Prostate gland (tissue), 2 donors: ENCODE results near the gene IRS2. TPM values are rescaled to one million over a fixed set of nuclear protein-coding genes. Genes with fewer than 3 reads are reported as not detected.
"Not testable (repeated sequence)": the region's sequence is repeated elsewhere in the genome, so short reads cannot be mapped to it uniquely, and the experiment has no call there.

Source experiments
- DNase-seq: peaks from one replicate; pipeline ENCODE4 v3.0.0-alpha.2; 2019; ENCODE audit warnings: low spot score
- H3K27ac ChIP-seq, 2 donors: fragments of 200-600 bp; sonication (generic); 2 replicates each; pipeline ENCODE4 v1.5.1; 2017 to 2019
- H3K27me3 ChIP-seq: fragments of 200-600 bp; sonication (generic); replicated peaks from 2 replicates; pipeline ENCODE4 v1.5.1; 2019; ENCODE audit not compliant: insufficient read depth
- H3K36me3 ChIP-seq, 2 donors: fragments of 200-600 bp; sonication (generic); 1 replicate in 1 of 2; 2 replicates in 1 of 2; pipeline versions ENCODE4 v1.5.1 to v1.8.1; 2017 to 2019
- H3K4me1 ChIP-seq: fragments of 200-600 bp; sonication (generic); replicated peaks from 2 replicates; pipeline ENCODE4 v1.5.1; 2019
- H3K4me3 ChIP-seq, 2 donors: fragments of 200-600 bp; sonication (generic); 2 replicates each; pipeline ENCODE4 v1.5.1; 2017 to 2019
- H3K9me3 ChIP-seq: fragments of 200-600 bp; sonication (generic); 2 replicates; pipeline ENCODE4 v1.5.1; 2017
- CTCF ChIP-seq, 4 experiments: fragments of 200-600 bp in 2 of 4; fragments of 450-650 bp in 2 of 4; sonication (generic) in 2 of 4; IDR thresholded peaks; 1 replicate in 3 of 4; 2 replicates in 1 of 4; pipeline ENCODE4 v1.5.1; 2016 to 2019; ENCODE audit warnings: antibody characterized with exemption in 4 of 4, mild to moderate bottlenecking in 2 of 4, moderate library complexity in 2 of 4
- POLR2A ChIP-seq: fragments of 450-650 bp; IDR thresholded peaks from one replicate; pipeline ENCODE4 v1.6.1; 2016; ENCODE audit warnings: antibody characterized with exemption, mild to moderate bottlenecking
- POLR2AphosphoS5 ChIP-seq: sonication (generic); formaldehyde crosslinking; IDR thresholded peaks from one replicate; pipeline ENCODE4 v1.6.1; 2017; ENCODE audit warnings: antibody characterized with exemption
- WGBS: methylation state at CpG from one replicate; pipeline ENCODE4 v1.1.5; 2018; 5-methylcytosine and 5-hydroxymethylcytosine counted together
- intact Hi-C: fragments of 100-400 bp; cut with DNase I; formaldehyde crosslinking; loops from one replicate; pipeline ENCODE4 v1.14.2; 2022
- total RNA-seq, 2 donors: library from RNA; depleted of rRNA; stranded (reverse); fragments of >200 nt; gene quantifications; one replicate each; pipeline ENCODE4 v1.1.0, GENCODE V29; 2016

Gene IRS2
- total RNA-seq: 10 to 100 TPM; 43.5 to 54.8 TPM

GRCh38 chr13:109786457-109787134, at the start of gene IRS2:
Gene IRS2 (minus strand): TSS chr13:109786583. CDS start chr13:109786053, 530 bp downstream.
- Histone ChIP-seq H3K36me3 (peaks cover 9 to 22% of the 10 kb centered on the region in 2 donors), H3K4me1 (peaks cover 11% of the 10 kb centered on the region), H3K27ac (peak within 1 kb of the TSS; percentile 92 to 97), H3K9me3 (no peaks in the 10 kb centered on the region), H3K27me3 (no peaks in the 10 kb centered on the region), H3K4me3 (peak within 1 kb of the TSS; percentile 83 to 96)
- WGBS: 2% methylated on average over 18 of the region's 98 CpGs
- intact Hi-C loops: loop anchor here (5.0 to 10.0 kb wide), 3 partner anchors 86 to 542 kb away; no protein-coding TSS in a partner anchor
- TF ChIP-seq POLR2AphosphoS5 (peak; percentile 96), CTCF (IDR thresholded peaks at IDR 0.05) (no peak), POLR2A (peak; percentile 96)
- peak; percentile 97 for DNase-seq

GRCh38 chr13:109834973-109835720, 48.8 kb upstream of the IRS2 start:
- Histone ChIP-seq H3K4me1 (no peaks in the 10 kb centered on the region), H3K27ac (no peak overlapping the region), H3K9me3 (no peaks in the 10 kb centered on the region), H3K27me3 (no peaks in the 10 kb centered on the region), H3K36me3 (no peaks in the 10 kb centered on the region), H3K4me3 (no peak overlapping the region)
- 87% methylated on average over 16 of the region's 16 CpGs for WGBS
- no peak for DNase-seq
- intact Hi-C loops: no loop called here
- TF ChIP-seq POLR2AphosphoS5 (no peak), CTCF (IDR thresholded peaks at IDR 0.05) (no peak), POLR2A (no peak)

- 84% methylated on average over 5 of the region's 5 CpGs for WGBS
- H3K9me3 ChIP-seq: no peaks in the 10 kb centered on the region
- H3K27me3 ChIP-seq: no peaks in the 10 kb centered on the region
- no peak overlapping the region for H3K4me3 ChIP-seq
- no peaks in the 10 kb centered on the region for H3K4me1 ChIP-seq
- TF ChIP-seq POLR2AphosphoS5 (no peak), CTCF (IDR thresholded peaks at IDR 0.05) (no peak), POLR2A (no peak)
- H3K36me3 ChIP-seq: no peaks in the 10 kb centered on the region
- no peak for DNase-seq
- intact Hi-C loops: no loop called here
- no peak overlapping the region for H3K27ac ChIP-seq
These were observed 47.6 kb upstream of the IRS2 start for GRCh38 chr13:109833940-109834339.

GRCh38 chr13:109833071-109833470, 46.7 kb upstream of the IRS2 start:
- 91% methylated on average over 5 of the region's 5 CpGs for WGBS
- Histone ChIP-seq H3K4me3 (no peak overlapping the region), H3K36me3 (no peaks in the 10 kb centered on the region), H3K9me3 (no peaks in the 10 kb centered on the region), H3K4me1 (no peaks in the 10 kb centered on the region), H3K27me3 (no peaks in the 10 kb centered on the region), H3K27ac (no peak overlapping the region)
- TF ChIP-seq POLR2A (no peak), CTCF (IDR thresholded peaks at IDR 0.05) (no peak)
- intact Hi-C loops: no loop called here
- no peak for DNase-seq

DNA sequence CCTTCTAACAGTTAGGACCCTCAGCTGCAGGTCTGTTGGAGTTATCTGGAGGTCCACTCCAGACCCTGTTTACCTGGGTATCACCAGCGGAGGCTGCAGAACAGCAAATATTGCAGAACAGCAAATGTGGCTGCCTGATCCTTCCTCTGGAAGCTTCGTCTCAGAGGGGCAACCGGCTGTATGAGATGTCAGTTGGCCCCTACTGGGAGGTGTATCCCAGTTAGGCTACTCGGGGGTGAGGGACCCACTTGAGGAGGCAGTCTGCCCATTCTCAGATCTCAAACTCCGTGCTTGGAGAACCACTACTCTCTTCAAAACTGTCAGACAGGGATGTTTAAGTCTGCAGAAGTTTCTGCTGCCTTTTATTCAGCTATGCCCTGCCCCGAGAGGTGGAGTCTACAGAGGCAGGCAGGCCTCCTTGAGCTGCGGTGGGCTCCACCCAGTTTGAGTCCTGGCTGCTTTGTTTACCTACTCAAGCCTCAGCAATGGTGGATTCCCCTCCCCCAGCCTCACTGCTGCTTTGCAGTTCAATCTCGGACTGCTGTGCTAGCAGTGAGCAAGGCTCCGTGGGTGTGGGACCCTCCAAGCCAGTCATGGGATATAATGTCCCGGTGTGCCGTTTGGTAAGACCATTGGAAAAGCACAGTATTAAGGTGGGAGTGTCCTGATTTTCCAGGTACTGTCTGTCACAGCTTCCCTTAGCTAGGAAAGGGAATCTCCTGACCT, 42.4 kb upstream of the IRS2 start:
- DNase-seq, H3K9me3 ChIP-seq, H3K27me3 ChIP-seq, intact Hi-C loops, H3K27ac ChIP-seq, H3K4me1 ChIP-seq, H3K36me3 ChIP-seq, H3K4me3 ChIP-seq: not testable (repeated sequence)
- WGBS: 91% methylated on average over 11 of the region's 11 CpGs

DNA sequence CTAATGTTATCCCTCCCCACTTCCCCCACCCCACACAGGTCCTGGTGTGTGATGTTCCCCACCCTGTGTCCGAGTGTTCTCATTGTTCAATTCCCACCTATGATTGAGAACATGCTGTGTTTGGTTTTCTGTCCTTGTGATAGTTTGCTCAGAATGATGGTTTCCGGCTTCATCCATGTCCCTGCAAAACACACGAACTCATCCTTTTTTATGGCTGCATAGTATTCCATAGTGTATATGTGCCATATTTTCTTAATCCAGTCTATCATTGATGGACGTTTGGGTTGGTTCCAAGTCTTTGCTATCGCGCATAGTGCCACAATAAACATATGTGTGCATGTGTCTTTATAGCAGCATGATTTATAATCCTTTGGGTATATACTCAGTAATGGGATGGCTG, 36.8 kb upstream of the IRS2 start:
- H3K27ac ChIP-seq, H3K9me3 ChIP-seq, H3K4me3 ChIP-seq, intact Hi-C loops, H3K36me3 ChIP-seq, H3K27me3 ChIP-seq, DNase-seq, H3K4me1 ChIP-seq: not testable (repeated sequence)
- 92% methylated on average over 6 of the region's 6 CpGs for WGBS
